Mesendoderm (in vitro differentiated cells): ENCODE measurements around the gene MGST2.

Experiments used
- DNase-seq: peaks from one replicate; pipeline ENCODE4 v3.0.0; 2013
- H2AK5ac ChIP-seq: 2 replicates; pipeline ENCODE4 v1.6.1; 2013; ENCODE audit warnings: low read length, inconsistent platforms
- H2BK120ac ChIP-seq: 2 replicates; pipeline ENCODE4 v1.6.1; 2013; ENCODE audit warnings: low read depth, mild to moderate bottlenecking, low read length, moderate library complexity, mixed read lengths
- H2BK15ac ChIP-seq: replicated peaks from 2 replicates; pipeline ENCODE4 v1.6.1; 2013; ENCODE audit warnings: low read depth, mild to moderate bottlenecking, moderate library complexity
- H2BK5ac ChIP-seq: 2 replicates; pipeline ENCODE4 v1.6.1; 2013; ENCODE audit warnings: low read length, inconsistent platforms
- H3K18ac ChIP-seq: 2 replicates; pipeline ENCODE4 v1.6.1; 2013; ENCODE audit warnings: mild to moderate bottlenecking, low read length, mixed read lengths
- H3K23ac ChIP-seq: one replicate; pipeline ENCODE4 v1.6.1; 2013; ENCODE audit warnings: low read length
- H3K27ac ChIP-seq: 2 replicates; pipeline ENCODE4 v1.5.1; 2013; ENCODE audit warnings: low read depth, mild to moderate bottlenecking, inconsistent platforms, low read length, moderate library complexity
- H3K27me3 ChIP-seq: 2 replicates; pipeline ENCODE4 v1.6.1; 2013; ENCODE audit warnings: low read length, control low read depth, mild to moderate bottlenecking, inconsistent platforms; ENCODE audit not compliant: insufficient read depth, poor library complexity
- H3K36me3 ChIP-seq: 2 replicates; pipeline ENCODE4 v1.6.1; 2013; ENCODE audit warnings: low read length, inconsistent platforms; ENCODE audit not compliant: control insufficient read depth, insufficient read depth
- H3K4ac ChIP-seq: one replicate; pipeline ENCODE4 v1.6.1; 2013; ENCODE audit warnings: low read depth, mild to moderate bottlenecking, low read length, moderate library complexity
- H3K4me1 ChIP-seq: 2 replicates; pipeline ENCODE4 v1.6.1; 2013; ENCODE audit warnings: low read depth, low read length, inconsistent platforms; ENCODE audit not compliant: control insufficient read depth
- H3K4me2 ChIP-seq: 2 replicates; pipeline ENCODE4 v1.6.1; 2013; ENCODE audit warnings: low read length
- H3K4me3 ChIP-seq: 2 replicates; pipeline ENCODE4 v1.5.1; 2013; ENCODE audit warnings: mild to moderate bottlenecking, low read length
- H3K56ac ChIP-seq: one replicate; pipeline ENCODE4 v1.6.1; 2013; ENCODE audit warnings: low read length
- H3K79me1 ChIP-seq: 2 replicates; pipeline ENCODE4 v1.6.1; 2013; ENCODE audit warnings: low read length, inconsistent platforms
- H3K79me2 ChIP-seq: 2 replicates; pipeline ENCODE4 v1.6.1; 2013; ENCODE audit warnings: mild to moderate bottlenecking, low read length; ENCODE audit not compliant: control insufficient read depth, insufficient read depth
- H3K9ac ChIP-seq: 2 replicates; pipeline ENCODE4 v1.6.1; 2013; ENCODE audit warnings: low read length, inconsistent platforms
- H4K5ac ChIP-seq: one replicate; pipeline ENCODE4 v1.6.1; 2013; ENCODE audit warnings: low read length
- H4K8ac ChIP-seq: one replicate; pipeline ENCODE4 v1.6.1; 2013; ENCODE audit warnings: low read depth, mild to moderate bottlenecking, control low read depth, low read length, moderate library complexity
- WGBS: extraction: QIAGEN DNeasy Blood & Tissue Kit; methylation state at CpG from one replicate; pipeline ENCODE4 v1.1.7; 2013; ENCODE audit warnings: low lambda C conversion rate, missing lambda C conversion rate; ENCODE audit not compliant: insufficient coverage; ENCODE audit errors: extremely low coverage; 5-methylcytosine and 5-hydroxymethylcytosine counted together

MGST2 gene

GRCh38 chr4:139668658-139669201 lies 3.1 kb downstream of the MGST2 start:
- Histone ChIP-seq H3K79me1 (peaks cover 7% of the 10 kb centered on the region), H3K56ac (peak overlapping the region; percentile 54), H3K27ac (peak overlapping the region; percentile 93), H3K4ac (peak overlapping the region; percentile 63), H3K4me1 (peaks cover 17% of the 10 kb centered on the region), H4K5ac (no peak overlapping the region), H2AK5ac (peak overlapping the region; percentile 85), H3K18ac (peak overlapping the region; percentile 75), H2BK15ac (no peak overlapping the region), H3K23ac (no peak overlapping the region), H3K79me2 (peaks cover 3% of the 10 kb centered on the region), H3K4me2 (peak overlapping the region; percentile 4), H3K27me3 (no peaks in the 10 kb centered on the region), H4K8ac (no peak overlapping the region), H3K36me3 (no peaks in the 10 kb centered on the region), H2BK120ac (peak overlapping the region; percentile 98), H2BK5ac (peak overlapping the region; percentile 95), H3K9ac (peak overlapping the region; percentile 9), H3K4me3 (no peak overlapping the region)
- peak; percentile 57 for DNase-seq
- WGBS, result no CpG with 5 or more reads among the region's 4 CpGs

DNA sequence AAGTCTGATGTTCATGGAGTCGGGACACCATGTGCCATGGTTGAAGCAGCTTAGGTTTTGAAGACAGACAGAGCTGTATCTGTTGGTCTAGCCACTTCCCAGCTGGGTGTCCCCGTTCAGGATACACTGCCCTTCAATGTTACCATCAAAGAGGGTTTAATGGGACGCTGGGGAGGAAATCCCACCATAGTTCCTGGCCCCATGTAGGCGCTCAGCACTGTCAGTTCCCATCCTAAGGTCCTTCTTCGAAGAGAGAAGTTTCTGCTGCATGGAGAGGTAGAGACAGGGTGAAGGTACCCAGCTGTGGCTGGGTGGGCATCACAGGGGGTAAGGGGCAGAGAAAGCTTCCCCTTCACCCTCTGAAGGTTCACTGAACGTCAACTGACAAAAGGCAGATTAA lies 3.7 kb downstream of the MGST2 start:
- no peak overlapping the region for H3K23ac ChIP-seq
- H3K79me2 ChIP-seq, result peaks cover 3% of the 10 kb centered on the region
- H2BK120ac ChIP-seq, result peak overlapping the region; percentile 69
- no peak overlapping the region for H3K4me2 ChIP-seq
- WGBS, result no CpG with 5 or more reads among the region's 6 CpGs
- peaks cover 17% of the 10 kb centered on the region for H3K4me1 ChIP-seq
- H3K27ac ChIP-seq, result peak overlapping the region; percentile 93
- H3K36me3 ChIP-seq, result no peaks in the 10 kb centered on the region
- no peak overlapping the region for H4K8ac ChIP-seq
- no peak for DNase-seq
- peak overlapping the region; percentile 75 for H2AK5ac ChIP-seq
- peak overlapping the region; percentile 26 for H4K5ac ChIP-seq
- H2BK5ac ChIP-seq, result peak overlapping the region; percentile 95
- H3K56ac ChIP-seq, result peak overlapping the region; percentile 54
- H3K27me3 ChIP-seq, result no peaks in the 10 kb centered on the region
- peak overlapping the region; percentile 75 for H3K18ac ChIP-seq
- peaks cover 7% of the 10 kb centered on the region for H3K79me1 ChIP-seq
- no peak overlapping the region for H3K4me3 ChIP-seq
- H3K4ac ChIP-seq, result peak overlapping the region; percentile 74
- peak overlapping the region; percentile 67 for H2BK15ac ChIP-seq
- no peak overlapping the region for H3K9ac ChIP-seq

DNA sequence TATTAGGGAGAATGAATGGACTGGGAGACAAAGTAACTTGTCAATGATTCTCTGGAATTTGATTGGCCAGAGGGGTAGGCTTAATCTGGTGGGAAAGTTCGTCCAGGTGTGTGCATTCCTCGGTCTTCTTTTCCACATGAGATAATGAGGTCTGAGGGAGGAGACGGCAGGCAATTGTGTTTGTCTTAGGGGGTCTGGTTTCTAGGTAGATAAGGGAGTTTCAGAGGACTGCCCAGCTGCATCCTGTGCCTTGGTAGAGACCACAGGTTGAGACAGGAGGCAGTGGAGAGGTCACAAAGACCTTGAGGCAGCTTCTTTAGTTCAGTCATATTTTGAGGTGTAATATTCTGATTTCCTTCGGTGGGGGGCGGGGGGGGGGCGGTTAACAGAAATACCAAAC lies 4.3 kb downstream of the MGST2 start:
- Histone ChIP-seq H3K4me2 (no peak overlapping the region), H3K18ac (no peak overlapping the region), H4K5ac (peak overlapping the region; percentile 26), H2AK5ac (peak overlapping the region; percentile 75), H2BK15ac (no peak overlapping the region), H3K27me3 (no peaks in the 10 kb centered on the region), H3K27ac (peak overlapping the region; percentile 49), H3K4me1 (peaks cover 17% of the 10 kb centered on the region), H3K79me1 (peaks cover 8% of the 10 kb centered on the region), H3K9ac (no peak overlapping the region), H3K23ac (no peak overlapping the region), H3K56ac (peak overlapping the region; percentile 54), H3K4me3 (no peak overlapping the region), H2BK120ac (no peak overlapping the region), H4K8ac (no peak overlapping the region), H3K36me3 (no peaks in the 10 kb centered on the region), H3K79me2 (peaks cover 3% of the 10 kb centered on the region), H2BK5ac (no peak overlapping the region), H3K4ac (no peak overlapping the region)
- WGBS, result no CpG with 5 or more reads among the region's 6 CpGs
- peak; percentile 86 for DNase-seq

DNA sequence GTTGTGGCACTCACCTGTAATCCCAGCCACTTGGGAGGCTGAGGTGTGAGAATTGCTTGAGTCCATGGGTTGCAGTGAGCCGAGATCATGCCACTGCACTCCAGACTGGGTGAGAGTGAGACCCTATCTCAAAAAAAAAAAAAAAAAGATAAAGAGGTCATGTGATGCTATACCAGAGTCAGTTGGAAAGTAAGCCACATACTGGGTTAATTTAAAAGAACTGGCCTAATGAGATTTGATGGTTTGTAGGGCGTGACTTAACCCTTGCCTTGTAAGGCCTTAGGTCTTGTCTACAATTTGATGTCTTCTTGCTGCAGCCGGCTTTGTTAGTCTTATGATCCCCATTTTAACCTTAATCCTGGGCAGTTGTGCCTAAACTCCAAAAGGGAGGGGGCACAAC lies 5.2 kb downstream of the MGST2 start:
- Histone ChIP-seq H3K27me3 (no peaks in the 10 kb centered on the region), H3K4me1 (peaks cover 17% of the 10 kb centered on the region), H3K18ac (peak overlapping the region; percentile 62), H4K5ac (no peak overlapping the region), H2BK5ac (peak overlapping the region; percentile 94), H3K79me1 (peaks cover 10% of the 10 kb centered on the region), H4K8ac (no peak overlapping the region), H3K56ac (peak overlapping the region; percentile 82), H3K23ac (no peak overlapping the region), H2BK120ac (peak overlapping the region; percentile 47), H3K9ac (peak overlapping the region; percentile 33), H2BK15ac (no peak overlapping the region), H3K27ac (peak overlapping the region; percentile 49), H2AK5ac (peak overlapping the region; percentile 4), H3K4ac (no peak overlapping the region), H3K4me3 (no peak overlapping the region), H3K36me3 (no peaks in the 10 kb centered on the region), H3K79me2 (peaks cover 4% of the 10 kb centered on the region), H3K4me2 (no peak overlapping the region)
- no CpG with 5 or more reads among the region's 3 CpGs for WGBS
- DNase-seq, result peak; percentile 80

GRCh38 chr4:139672215-139672614 lies 6.6 kb downstream of the MGST2 start:
- H3K9ac ChIP-seq, result no peak overlapping the region
- no peak overlapping the region for H2AK5ac ChIP-seq
- H3K27ac ChIP-seq, result no peak overlapping the region
- no peak overlapping the region for H3K4ac ChIP-seq
- no peak overlapping the region for H2BK5ac ChIP-seq
- H3K79me2 ChIP-seq, result peaks cover 4% of the 10 kb centered on the region
- H2BK120ac ChIP-seq, result no peak overlapping the region
- DNase-seq, result no peak
- no peak overlapping the region for H2BK15ac ChIP-seq
- H4K8ac ChIP-seq, result no peak overlapping the region
- peaks cover 24% of the 10 kb centered on the region for H3K4me1 ChIP-seq
- no peak overlapping the region for H3K4me2 ChIP-seq
- H3K36me3 ChIP-seq, result no peaks in the 10 kb centered on the region
- no CpG with 5 or more reads among the region's 2 CpGs for WGBS
- peaks cover 12% of the 10 kb centered on the region for H3K79me1 ChIP-seq
- peak overlapping the region; percentile 30 for H3K23ac ChIP-seq
- no peaks in the 10 kb centered on the region for H3K27me3 ChIP-seq
- no peak overlapping the region for H3K18ac ChIP-seq
- H3K4me3 ChIP-seq, result no peak overlapping the region
- H4K5ac ChIP-seq, result no peak overlapping the region
- H3K56ac ChIP-seq, result peak overlapping the region; percentile 22

DNA sequence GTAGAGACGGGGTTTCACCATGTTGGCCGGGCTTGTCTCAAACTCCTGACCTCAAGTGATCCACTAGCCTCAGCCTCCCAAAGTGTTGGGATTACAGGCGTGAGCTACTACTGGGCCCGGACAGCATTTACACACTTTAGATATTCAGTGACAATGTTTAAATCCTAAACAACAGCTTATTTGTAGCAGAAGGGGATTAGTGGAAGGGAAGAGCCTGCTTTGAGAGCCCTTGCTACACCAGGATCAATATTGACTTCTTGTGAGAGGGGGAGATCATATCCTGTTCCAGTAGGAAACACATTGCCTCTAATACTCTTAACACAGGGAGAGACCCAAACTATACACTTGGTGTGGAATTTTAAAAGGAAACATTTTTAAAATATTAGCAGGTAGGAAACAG lies 7.1 kb downstream of the MGST2 start:
- H4K8ac ChIP-seq, result no peak overlapping the region
- peaks cover 4% of the 10 kb centered on the region for H3K79me2 ChIP-seq
- WGBS, result no CpG with 5 or more reads among the region's 4 CpGs
- no peak overlapping the region for H3K27ac ChIP-seq
- H3K4me2 ChIP-seq, result no peak overlapping the region
- no peak overlapping the region for H3K4me3 ChIP-seq
- peaks cover 24% of the 10 kb centered on the region for H3K4me1 ChIP-seq
- H3K56ac ChIP-seq, result no peak overlapping the region
- no peak overlapping the region for H3K18ac ChIP-seq
- no peak overlapping the region for H3K4ac ChIP-seq
- H3K9ac ChIP-seq, result no peak overlapping the region
- no peaks in the 10 kb centered on the region for H3K27me3 ChIP-seq
- H2BK120ac ChIP-seq, result no peak overlapping the region
- no peak for DNase-seq
- H4K5ac ChIP-seq, result no peak overlapping the region
- no peak overlapping the region for H2BK5ac ChIP-seq
- peaks cover 12% of the 10 kb centered on the region for H3K79me1 ChIP-seq
- H2BK15ac ChIP-seq, result no peak overlapping the region
- H2AK5ac ChIP-seq, result no peak overlapping the region
- no peaks in the 10 kb centered on the region for H3K36me3 ChIP-seq
- H3K23ac ChIP-seq, result no peak overlapping the region
